Kidney capillary endothelial cell (primary cell): ENCODE results near the gene CIT.
A peak's percentile ranks its signal among the peaks of the same experiment; 100 is the strongest.

Source experiments
- DNase-seq: peaks from one replicate; pipeline ENCODE4 v3.0.0-alpha.2; 2018; ENCODE audit warnings: low spot score

The CIT gene

DNA sequence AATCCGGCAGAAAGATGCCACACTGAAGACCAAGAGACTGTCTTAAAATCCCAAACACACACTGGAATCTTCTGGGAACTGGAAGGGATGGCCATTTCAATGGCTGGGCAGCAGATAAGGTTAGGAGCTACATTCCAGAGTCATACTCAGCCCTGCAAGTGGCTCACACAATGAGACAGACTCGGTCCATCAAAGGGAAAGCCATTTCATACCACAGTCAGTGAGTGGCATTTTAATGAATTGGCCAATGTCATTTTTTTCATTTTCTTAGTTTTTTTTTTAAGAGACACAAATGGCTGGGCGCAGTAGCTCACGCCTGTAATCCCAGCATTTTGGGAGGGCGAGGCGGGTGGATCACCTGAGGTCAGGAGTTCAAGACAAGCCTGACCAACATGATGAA lies 17.9 kb downstream of the CIT start:
- DNase-seq: no peak

- DNase-seq: no peak
Measured at GRCh38 chr12:119857041-119857591, 20.0 kb downstream of the CIT start.

DNA sequence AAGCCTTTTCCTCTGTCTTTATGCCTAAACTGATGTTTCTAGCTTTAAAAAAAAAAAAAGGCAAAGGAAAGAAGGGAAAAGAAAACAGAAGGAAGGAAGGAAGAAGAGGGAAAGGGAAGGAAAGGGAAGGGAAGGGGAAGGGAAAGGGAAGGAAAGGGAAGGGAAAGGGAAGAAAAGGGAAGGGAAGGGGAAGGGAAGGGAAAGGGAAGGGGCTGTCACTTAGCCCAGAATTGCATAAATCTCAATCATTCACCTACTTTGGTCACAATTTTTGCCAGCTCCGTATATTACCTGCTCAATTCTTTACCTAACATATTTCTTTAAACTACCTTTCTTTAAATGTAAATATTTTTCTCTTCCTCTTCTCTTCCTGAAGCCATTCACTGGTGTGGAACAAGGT lies 26.8 kb downstream of the CIT start:
- no peak for DNase-seq

DNA sequence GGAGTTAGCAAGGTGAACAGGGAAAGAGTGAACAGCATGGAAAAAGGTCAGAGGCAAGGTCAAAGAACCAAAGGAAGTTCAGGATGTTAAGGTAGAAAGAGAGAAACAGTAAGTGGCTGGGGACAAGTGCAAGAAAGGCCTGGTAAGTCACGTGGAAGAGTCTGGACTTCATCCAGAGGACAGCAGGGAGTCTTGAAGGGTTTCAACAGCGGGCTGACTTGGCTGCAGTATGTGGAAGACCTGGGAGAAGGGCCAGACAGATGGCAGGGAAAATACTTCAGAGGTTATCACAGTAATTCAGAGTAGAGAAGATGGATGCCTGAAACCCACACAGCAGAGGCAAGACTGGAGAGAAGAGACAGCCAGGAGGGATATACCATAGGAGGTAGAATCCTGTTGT lies 34.0 kb downstream of the CIT start:
- no peak for DNase-seq

DNA sequence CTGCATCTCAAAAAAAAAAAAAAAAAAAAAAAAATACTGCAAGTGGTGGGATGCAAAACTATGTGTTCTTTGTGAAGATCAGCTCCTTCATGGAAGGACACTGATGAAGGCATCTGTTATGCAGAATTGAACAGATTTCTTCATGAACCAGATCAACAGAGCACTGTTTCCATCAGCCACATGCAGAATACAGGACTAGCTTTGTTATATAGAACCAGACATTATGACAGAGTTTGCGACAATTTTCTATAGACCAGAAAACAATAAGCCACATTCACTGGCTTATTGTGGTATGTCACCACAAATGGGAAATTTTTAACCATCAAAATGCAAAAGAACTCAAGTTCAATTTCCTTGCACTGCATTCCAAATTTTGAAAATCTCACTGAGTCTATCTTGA lies 34.7 kb downstream of the CIT start:
- DNase-seq: no peak

DNA sequence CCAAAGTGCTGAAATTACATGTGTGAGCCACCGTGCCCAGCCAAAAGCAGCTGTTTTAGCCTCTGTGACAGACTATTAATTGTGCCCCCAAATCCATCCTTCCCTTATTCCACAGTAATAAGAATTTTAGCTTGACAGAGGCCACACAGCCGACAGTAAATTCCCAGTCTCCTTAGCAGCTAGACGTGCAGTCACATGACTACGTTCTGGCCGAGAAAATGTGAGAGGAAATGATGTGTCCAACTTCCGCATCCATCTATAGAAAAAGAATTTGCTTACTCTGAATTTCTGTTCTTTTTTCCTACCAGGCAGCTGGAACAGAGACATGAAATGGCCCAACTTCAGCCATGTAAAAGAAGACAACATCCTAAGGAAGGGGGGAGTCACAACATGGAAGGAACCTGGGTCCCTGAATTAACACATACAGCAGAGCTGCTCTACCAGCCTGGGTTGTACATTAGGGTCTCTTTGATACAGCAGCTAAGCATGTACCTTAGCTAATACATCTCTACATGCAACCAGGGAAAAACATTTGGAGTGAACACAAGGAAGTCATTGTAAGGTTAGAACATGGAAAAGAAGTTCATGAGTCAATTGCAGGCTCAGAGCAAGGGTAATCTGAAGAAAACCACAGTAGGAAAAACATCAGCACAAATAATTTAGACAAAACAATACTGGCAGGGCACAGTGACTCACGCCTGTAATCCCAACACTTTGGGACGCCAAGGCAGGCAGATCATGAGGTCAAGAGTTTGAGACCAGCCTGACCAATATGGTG lies 35.5 kb downstream of the CIT start:
- peak; percentile 10 for DNase-seq

DNA sequence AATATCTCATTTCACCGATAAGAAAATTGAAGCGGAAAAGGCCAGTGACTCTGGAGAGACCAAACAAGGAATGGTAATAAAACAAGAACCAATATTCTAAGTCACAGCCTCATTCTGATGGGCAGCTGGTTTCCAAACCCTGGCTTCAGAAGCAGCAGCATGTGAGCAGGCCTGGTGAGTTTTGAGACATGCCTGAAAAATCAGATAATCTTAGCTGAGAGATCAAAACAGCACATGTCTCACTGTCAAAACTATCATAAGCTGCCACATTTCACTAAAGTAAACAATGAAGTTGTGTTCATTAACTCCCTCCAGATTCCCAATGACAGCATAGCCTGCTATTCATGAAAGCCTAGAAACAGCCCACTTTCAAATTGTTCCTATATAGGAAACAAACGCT lies 36.5 kb downstream of the CIT start:
- no peak for DNase-seq

- DNase-seq: no peak
Measured at GRCh38 chr12:119840168-119840567, 37.0 kb downstream of the CIT start.

DNA sequence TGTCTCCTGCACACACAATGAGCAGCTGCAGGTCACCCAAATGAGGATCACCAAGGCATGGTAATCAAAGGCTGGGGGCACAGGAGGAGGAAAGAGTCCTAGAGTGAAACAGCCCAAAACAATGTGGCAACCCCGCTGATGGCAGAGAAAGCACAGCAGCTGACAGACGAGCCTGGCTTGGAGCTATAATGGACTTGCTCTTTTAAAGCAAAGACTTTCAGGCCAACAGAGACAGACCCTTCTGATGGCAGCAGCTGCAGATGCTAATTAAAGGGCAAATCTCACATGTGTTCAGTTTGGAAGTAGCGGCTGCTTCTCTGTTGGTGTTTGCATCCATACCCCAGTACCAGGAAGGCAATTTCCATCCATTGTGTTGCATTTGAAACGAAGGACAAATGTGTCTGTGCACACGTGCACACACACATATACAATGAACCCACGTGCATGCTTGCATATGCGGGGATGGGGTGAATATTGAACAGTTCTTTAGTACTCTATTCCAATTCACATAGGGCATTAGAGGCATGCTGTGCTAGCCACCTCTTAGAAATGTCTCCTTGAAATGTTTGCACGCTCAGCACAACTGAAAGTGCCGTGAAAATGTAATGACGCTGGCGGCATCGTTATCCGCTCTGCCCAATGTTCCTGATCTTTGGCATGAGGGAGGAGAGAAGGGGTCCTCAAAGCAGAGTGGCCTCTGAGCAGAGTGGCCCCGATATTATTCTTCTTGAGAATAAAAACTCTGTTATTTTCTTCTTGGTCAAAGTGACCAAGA lies 38.1 kb downstream of the CIT start:
- DNase-seq: no peak

DNA sequence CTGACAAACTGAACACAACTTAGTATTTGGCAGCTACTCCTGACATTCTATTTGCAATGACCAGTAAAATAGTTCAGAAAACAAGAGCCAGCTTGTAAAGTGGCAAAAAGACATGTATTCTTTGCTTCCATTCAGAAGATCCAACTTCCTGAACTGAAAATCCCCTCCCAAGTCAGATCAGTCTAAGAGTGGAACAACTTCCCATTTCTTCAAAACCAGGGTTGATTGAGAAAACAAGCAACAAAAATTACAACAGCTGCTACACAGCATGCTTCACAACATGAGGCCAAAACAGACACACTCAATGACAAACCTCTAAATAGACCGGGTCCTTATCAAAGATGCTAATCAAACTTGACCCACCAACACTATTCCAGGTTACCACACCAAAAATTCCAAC lies 40.3 kb downstream of the CIT start:
- no peak for DNase-seq

- no peak for DNase-seq
Measured at GRCh38 chr12:119835068-119835467, 42.1 kb downstream of the CIT start.

GRCh38 chr12:119829439-119829838 lies 47.7 kb downstream of the CIT start:
- no peak for DNase-seq

- DNase-seq: no peak
Measured at GRCh38 chr12:119828300-119828699, 48.8 kb downstream of the CIT start.

DNA sequence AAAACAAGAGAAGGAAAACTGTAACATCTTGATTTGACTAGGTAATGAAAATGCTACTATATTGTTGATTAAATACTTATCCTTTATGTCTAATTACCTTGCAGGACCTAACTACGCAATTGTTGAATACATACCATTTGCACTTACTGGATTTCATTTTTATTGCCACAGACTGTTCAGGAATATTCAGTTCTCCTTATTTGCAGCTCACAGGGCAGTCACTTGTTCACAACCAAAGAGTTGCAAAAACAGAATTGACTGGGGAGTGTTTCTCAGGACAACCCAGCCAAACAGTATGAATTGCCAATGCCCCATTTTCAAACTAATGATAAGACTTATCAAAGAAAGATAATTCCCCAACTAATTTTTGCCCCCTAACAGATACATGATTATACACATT lies 49.4 kb downstream of the CIT start:
- no peak for DNase-seq

DNA sequence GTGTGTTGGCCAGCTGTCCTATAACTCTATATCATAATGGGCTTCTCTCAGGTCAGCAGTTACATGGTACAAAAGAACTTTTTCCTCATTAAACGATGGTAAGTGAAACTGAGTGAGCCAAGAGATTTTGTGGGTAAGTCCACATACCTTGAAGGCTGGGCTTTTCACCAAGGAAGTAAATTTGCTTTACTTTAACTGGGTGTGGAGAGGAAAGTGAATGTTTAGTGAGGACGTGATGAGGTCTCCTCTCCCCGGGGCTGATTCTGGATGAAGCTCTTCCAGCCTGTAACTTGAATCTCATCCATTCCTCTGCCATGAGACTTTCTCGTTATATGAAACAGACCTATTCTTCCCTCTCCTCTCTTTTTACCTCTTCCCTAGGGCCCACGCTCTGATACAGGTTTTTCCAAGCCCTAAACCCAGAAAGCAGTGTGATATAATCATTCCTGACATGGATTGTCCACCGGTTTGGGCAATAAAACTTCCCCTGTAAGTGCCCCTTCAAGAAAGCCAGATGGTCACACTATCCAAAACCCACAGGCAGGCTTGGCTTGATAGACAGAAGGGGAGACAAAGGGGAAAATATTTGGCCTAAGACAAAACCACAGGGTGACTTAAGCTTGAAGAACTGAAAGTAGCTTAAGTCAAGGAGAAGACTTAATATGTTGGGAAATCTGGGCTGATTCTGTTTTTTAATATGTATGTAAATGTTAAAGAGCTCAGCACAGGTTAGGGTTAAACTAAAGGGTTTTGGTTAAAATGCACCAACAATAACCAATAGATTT lies 50.3 kb downstream of the CIT start:
- no peak for DNase-seq

- DNase-seq: no peak
Measured at GRCh38 chr12:119825262-119825661, 51.9 kb downstream of the CIT start.

GRCh38 chr12:119822046-119822445 lies 55.1 kb downstream of the CIT start:
- no peak for DNase-seq

GRCh38 chr12:119819322-119819721 lies 57.8 kb downstream of the CIT start:
- DNase-seq: no peak

GRCh38 chr12:119817546-119818343 lies 59.4 kb downstream of the CIT start:
- no peak for DNase-seq

DNA sequence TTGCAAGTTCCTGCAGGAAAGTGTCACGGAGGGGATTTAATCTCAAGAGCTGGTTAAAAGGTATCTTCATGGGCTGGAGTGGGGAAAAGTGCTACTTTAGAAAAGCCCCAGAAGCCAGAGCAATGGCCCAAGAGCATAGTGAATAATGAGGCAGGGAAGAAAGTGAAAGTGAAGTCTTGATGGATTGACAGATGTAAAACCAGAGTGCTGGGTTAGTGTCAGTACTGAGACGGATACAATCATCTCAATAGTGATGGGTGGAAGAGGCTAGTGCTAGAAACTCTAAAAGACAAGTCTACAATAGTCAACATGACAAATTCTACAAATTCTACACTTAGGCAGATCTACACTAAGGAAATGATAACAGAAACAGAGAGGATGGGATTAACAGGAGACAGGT lies 68.1 kb downstream of the CIT start:
- no peak for DNase-seq

GRCh38 chr12:119808441-119808840 lies 68.7 kb downstream of the CIT start:
- no peak for DNase-seq

- no peak for DNase-seq
Measured at GRCh38 chr12:119807380-119807779, 69.7 kb downstream of the CIT start.
